ENCODE measurements around the gene STING1.

GRCh38 chr5:139430015-139430414 lies 52.5 kb downstream of the STING1 start:
- no peak for TF ChIP-seq MXI1 (IDR thresholded peaks at IDR 0.05; ENCODE audit: low read depth, low read length)
- no peak for TF ChIP-seq POLR2AphosphoS5 (IDR thresholded peaks at IDR 0.05; ENCODE audit: low read length)
- TF ChIP-seq SMC3 (IDR thresholded peaks at IDR 0.05; ENCODE audit: borderline replicate concordance, low read length): no peak
- TF ChIP-seq CTCF (IDR thresholded peaks at IDR 0.05 in 2 of 3, conservative IDR thresholded peaks at IDR 0.05 in 1 of 3; ENCODE audit: control insufficient read depth in 2 of 3, extremely low read depth in 1 of 3, insufficient read depth in 1 of 3, low read depth in 3 of 3, low read length in 3 of 3): no peak
- TF ChIP-seq USF2 (IDR thresholded peaks at IDR 0.05; ENCODE audit: borderline replicate concordance, low read depth, low read length): no peak
- TF ChIP-seq FOS (IDR thresholded peaks at IDR 0.05; ENCODE audit: borderline replicate concordance, extremely low read depth, insufficient read length): no peak
- no peak for TF ChIP-seq POLR2A (IDR thresholded peaks at IDR 0.05; ENCODE audit: low read depth, low read length)
- TF ChIP-seq ZNF622 (IDR thresholded peaks at IDR 0.05): no peak
- no peak for TF ChIP-seq ELK1 (IDR thresholded peaks at IDR 0.05; ENCODE audit: low read depth, low read length)
- TF ChIP-seq GABPA (IDR thresholded peaks at IDR 0.05; ENCODE audit: low read depth): no peak
- no peak for TF ChIP-seq CEBPB (IDR thresholded peaks at IDR 0.05; ENCODE audit: borderline replicate concordance in 1 of 2, low read depth in 2 of 2, low read length in 2 of 2)
- TF ChIP-seq NFIC (IDR thresholded peaks at IDR 0.05; ENCODE audit: low read depth, low read length): no peak

Data from GM12878 (cell line).